ENCODE data around the gene ANKRD30A.
"Not testable (repeated sequence)": the region's sequence is repeated elsewhere in the genome, so short reads cannot be mapped to it uniquely, and the experiment has no call there.

ANKRD30A gene

GRCh38 chr10:37206132-37206531 lies 80.7 kb downstream of the ANKRD30A start:
- Histone ChIP-seq H3K27me3 (ENCODE audit: low read depth, low read length) (no peaks in the 10 kb centered on the region), H3K27ac (ENCODE audit: low read length) (no peak overlapping the region), H3K9me3 (ENCODE audit: control insufficient read depth in 1 of 2, low read length in 2 of 2) (no peaks in the 10 kb centered on the region), H3K4me1 (ENCODE audit: control insufficient read depth in 1 of 2, insufficient read depth in 2 of 2, low read length in 2 of 2) (no peaks in the 10 kb centered on the region), H3K4me3 (ENCODE audit: low read depth in 1 of 2, low read length in 2 of 2) (no peak overlapping the region), H3K36me3 (ENCODE audit: control insufficient read depth in 1 of 2, insufficient read depth in 2 of 2, low read length in 2 of 2) (no peaks in the 10 kb centered on the region)

DNA sequence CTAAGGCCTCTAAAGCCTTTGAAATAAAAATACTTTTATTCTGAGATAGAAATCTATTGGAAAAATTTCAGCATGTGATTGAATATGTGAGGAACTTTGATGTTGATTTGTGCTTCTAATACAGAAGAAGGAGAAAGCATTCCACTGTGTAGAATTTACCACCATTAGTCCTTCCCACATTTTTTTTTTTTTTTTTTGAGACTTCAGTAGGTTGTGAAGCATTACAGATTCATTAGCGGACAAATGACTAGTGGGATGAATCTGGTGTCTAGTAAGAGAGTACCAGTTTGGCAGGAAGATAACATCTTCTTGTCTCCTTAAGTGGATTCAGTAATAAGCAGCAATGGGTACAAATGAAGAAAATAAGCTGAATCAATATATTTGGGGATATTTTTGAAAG lies 95.5 kb downstream of the ANKRD30A start:
- Histone ChIP-seq H3K9me3 (ENCODE audit: control insufficient read depth in 1 of 2, low read length in 2 of 2) (no peaks in the 10 kb centered on the region), H3K27ac (ENCODE audit: low read length) (no peak overlapping the region), H3K36me3 (ENCODE audit: control insufficient read depth in 1 of 2, insufficient read depth in 2 of 2, low read length in 2 of 2) (no peaks in the 10 kb centered on the region), H3K4me3 (ENCODE audit: low read depth in 1 of 2, low read length in 2 of 2) (no peak overlapping the region), H3K27me3 (ENCODE audit: low read depth, low read length) (no peaks in the 10 kb centered on the region), H3K4me1 (ENCODE audit: control insufficient read depth in 1 of 2, insufficient read depth in 2 of 2, low read length in 2 of 2) (no peaks in the 10 kb centered on the region)

GRCh38 chr10:37222046-37222445 lies 96.6 kb downstream of the ANKRD30A start:
- Histone ChIP-seq H3K4me3 (ENCODE audit: low read depth in 1 of 2, low read length in 2 of 2) (no peak overlapping the region), H3K9me3 (ENCODE audit: control insufficient read depth in 1 of 2, low read length in 2 of 2) (no peaks in the 10 kb centered on the region), H3K4me1 (ENCODE audit: control insufficient read depth in 1 of 2, insufficient read depth in 2 of 2, low read length in 2 of 2) (no peaks in the 10 kb centered on the region), H3K27me3 (ENCODE audit: low read depth, low read length) (no peaks in the 10 kb centered on the region), H3K36me3 (ENCODE audit: control insufficient read depth in 1 of 2, insufficient read depth in 2 of 2, low read length in 2 of 2) (no peaks in the 10 kb centered on the region), H3K27ac (ENCODE audit: low read length) (no peak overlapping the region)

DNA sequence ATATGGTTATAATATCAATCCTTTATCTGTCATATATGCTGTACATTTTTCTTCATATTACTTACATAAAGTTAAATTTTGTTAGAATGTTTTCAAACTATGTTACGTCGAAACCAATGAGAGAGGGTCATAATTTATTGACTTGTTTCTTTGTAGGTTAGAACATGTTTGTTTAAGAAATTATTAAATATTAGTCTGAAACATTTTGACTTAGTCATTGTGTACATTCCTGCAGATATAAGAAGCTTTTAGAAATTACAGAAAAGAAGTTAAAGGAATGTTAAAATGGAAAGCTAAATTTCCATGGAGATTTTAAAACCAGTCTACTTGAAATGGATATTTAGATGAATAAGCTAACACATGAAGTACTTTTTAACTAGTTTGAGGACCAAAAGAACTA lies 99.8 kb downstream of the ANKRD30A start:
- no peak overlapping the region for H3K4me3 ChIP-seq (ENCODE audit: low read depth in 1 of 2, low read length in 2 of 2)

DNA sequence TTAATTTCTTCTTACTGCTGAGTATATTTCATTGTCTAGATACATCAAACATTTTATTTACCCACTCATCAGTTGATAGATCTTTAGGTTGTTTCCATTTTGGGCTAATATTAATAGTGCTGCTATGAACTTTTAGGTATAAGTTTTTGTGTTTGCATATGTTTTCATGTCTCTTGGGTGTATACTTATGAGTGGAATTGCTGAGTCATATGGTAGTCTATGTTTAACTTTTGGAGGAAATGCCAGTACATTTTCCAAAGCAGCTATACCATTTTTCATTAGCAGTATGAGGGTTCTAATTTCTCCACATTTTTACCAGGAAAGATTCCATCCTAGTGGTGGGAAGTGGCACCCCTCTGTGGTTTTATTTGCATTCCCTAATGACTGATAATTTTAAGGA lies 101.1 kb downstream of the ANKRD30A start:
- H3K27ac ChIP-seq (ENCODE audit: low read length) = no peak overlapping the region
- H3K27me3 ChIP-seq (ENCODE audit: low read depth, low read length) = no peaks in the 10 kb centered on the region
- no peaks in the 10 kb centered on the region for H3K4me1 ChIP-seq (ENCODE audit: control insufficient read depth in 1 of 2, insufficient read depth in 2 of 2, low read length in 2 of 2)
- H3K4me3 ChIP-seq (ENCODE audit: low read depth in 1 of 2, low read length in 2 of 2) = no peak overlapping the region
- H3K36me3 ChIP-seq (ENCODE audit: control insufficient read depth in 1 of 2, insufficient read depth in 2 of 2, low read length in 2 of 2) = no peaks in the 10 kb centered on the region
- no peaks in the 10 kb centered on the region for H3K9me3 ChIP-seq (ENCODE audit: control insufficient read depth in 1 of 2, low read length in 2 of 2)

More for the DNA sequence above, 99.8 kb downstream of the ANKRD30A start:
- Histone ChIP-seq H3K27me3 (ENCODE audit: low read depth, low read length) (no peaks in the 10 kb centered on the region), H3K4me1 (ENCODE audit: control insufficient read depth in 1 of 2, insufficient read depth in 2 of 2, low read length in 2 of 2) (no peaks in the 10 kb centered on the region), H3K9me3 (ENCODE audit: control insufficient read depth in 1 of 2, low read length in 2 of 2) (no peaks in the 10 kb centered on the region), H3K27ac (ENCODE audit: low read length) (no peak overlapping the region), H3K36me3 (ENCODE audit: control insufficient read depth in 1 of 2, insufficient read depth in 2 of 2, low read length in 2 of 2) (no peaks in the 10 kb centered on the region)

DNA sequence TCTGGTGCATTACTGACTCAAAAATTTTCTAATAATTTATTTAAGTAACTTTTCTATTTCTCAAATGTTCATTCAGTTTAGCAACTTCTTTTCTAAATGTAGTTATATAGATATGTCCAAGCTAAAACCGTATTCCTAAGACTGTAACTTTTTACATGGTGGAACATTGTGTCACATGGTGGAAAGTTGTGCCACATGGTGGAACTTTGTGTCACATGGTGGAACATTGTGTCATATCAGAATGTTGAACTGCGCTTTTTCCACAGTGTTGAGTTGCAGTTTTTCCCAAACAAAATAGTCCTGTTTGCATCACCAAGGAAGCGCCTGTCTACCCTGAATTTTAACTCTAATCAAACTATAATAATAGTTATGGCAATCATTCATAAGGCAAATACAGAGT lies 109.3 kb downstream of the ANKRD30A start:
- Histone ChIP-seq H3K27me3 (ENCODE audit: low read depth, low read length) (no peaks in the 10 kb centered on the region), H3K36me3 (ENCODE audit: control insufficient read depth in 1 of 2, insufficient read depth in 2 of 2, low read length in 2 of 2) (no peaks in the 10 kb centered on the region), H3K9me3 (ENCODE audit: control insufficient read depth in 1 of 2, low read length in 2 of 2) (no peaks in the 10 kb centered on the region), H3K27ac (ENCODE audit: low read length) (no peak overlapping the region), H3K4me1 (ENCODE audit: control insufficient read depth in 1 of 2, insufficient read depth in 2 of 2, low read length in 2 of 2) (no peaks in the 10 kb centered on the region), H3K4me3 (ENCODE audit: low read depth in 1 of 2, low read length in 2 of 2) (no peak overlapping the region)

DNA sequence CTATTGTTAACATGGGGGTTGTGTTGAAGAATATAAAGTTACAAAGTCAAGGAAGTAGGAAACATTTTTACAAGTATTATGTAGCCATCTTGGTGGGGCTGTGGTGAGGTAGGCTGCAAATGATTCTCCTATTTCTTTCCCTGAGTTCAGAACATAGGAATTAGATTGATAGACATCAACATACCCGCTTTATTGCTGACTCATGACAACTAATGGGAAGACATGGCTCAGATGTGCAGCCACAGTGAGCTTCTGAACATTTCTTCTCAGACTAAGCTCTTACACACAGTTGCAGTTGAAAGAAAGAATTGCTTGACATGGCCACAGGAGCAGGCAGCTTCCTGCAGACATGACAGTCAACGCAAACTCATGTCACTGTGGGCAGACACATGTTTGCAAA lies 110.7 kb downstream of the ANKRD30A start:
- no peak overlapping the region for H3K27ac ChIP-seq (ENCODE audit: low read length)
- H3K4me3 ChIP-seq (ENCODE audit: low read depth in 1 of 2, low read length in 2 of 2) = no peak overlapping the region
- no peaks in the 10 kb centered on the region for H3K9me3 ChIP-seq (ENCODE audit: control insufficient read depth in 1 of 2, low read length in 2 of 2)
- H3K27me3 ChIP-seq (ENCODE audit: low read depth, low read length) = no peaks in the 10 kb centered on the region
- H3K36me3 ChIP-seq (ENCODE audit: control insufficient read depth in 1 of 2, insufficient read depth in 2 of 2, low read length in 2 of 2) = no peaks in the 10 kb centered on the region
- H3K4me1 ChIP-seq (ENCODE audit: control insufficient read depth in 1 of 2, insufficient read depth in 2 of 2, low read length in 2 of 2) = no peaks in the 10 kb centered on the region

- no peaks in the 10 kb centered on the region for H3K9me3 ChIP-seq (ENCODE audit: control insufficient read depth in 1 of 2, low read length in 2 of 2)
- H3K27me3 ChIP-seq (ENCODE audit: low read depth, low read length) = no peaks in the 10 kb centered on the region
- no peaks in the 10 kb centered on the region for H3K36me3 ChIP-seq (ENCODE audit: control insufficient read depth in 1 of 2, insufficient read depth in 2 of 2, low read length in 2 of 2)
- H3K27ac ChIP-seq (ENCODE audit: low read length) = no peak overlapping the region
- no peaks in the 10 kb centered on the region for H3K4me1 ChIP-seq (ENCODE audit: control insufficient read depth in 1 of 2, insufficient read depth in 2 of 2, low read length in 2 of 2)
- no peak overlapping the region for H3K4me3 ChIP-seq (ENCODE audit: low read depth in 1 of 2, low read length in 2 of 2)
Observed at GRCh38 chr10:37240223-37240622, 114.8 kb downstream of the ANKRD30A start.

DNA sequence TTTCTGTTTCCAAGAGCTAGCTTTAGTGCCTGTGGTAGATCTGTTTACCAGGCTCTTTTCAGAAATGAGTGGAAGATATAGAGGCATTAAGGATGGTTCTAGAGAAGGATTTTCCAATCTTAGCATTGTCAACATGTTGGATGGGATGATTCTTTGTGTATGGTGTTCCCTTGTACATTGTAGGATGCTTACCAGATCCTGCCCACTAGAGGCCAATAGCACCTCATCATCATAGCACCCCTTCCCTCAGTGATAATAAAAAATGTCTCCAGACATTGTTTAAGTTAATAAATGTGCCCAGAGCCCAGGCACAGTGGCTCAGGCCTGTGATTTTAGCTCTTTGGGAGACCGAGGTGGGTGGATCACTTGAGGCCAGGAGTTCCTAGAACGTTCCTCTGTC lies 121.2 kb downstream of the ANKRD30A start:
- Histone ChIP-seq H3K27me3 (ENCODE audit: low read depth, low read length) (no peaks in the 10 kb centered on the region), H3K36me3 (ENCODE audit: control insufficient read depth in 1 of 2, insufficient read depth in 2 of 2, low read length in 2 of 2) (no peaks in the 10 kb centered on the region), H3K4me1 (ENCODE audit: control insufficient read depth in 1 of 2, insufficient read depth in 2 of 2, low read length in 2 of 2) (no peaks in the 10 kb centered on the region), H3K27ac (ENCODE audit: low read length) (no peak overlapping the region), H3K4me3 (ENCODE audit: low read depth in 1 of 2, low read length in 2 of 2) (no peak overlapping the region), H3K9me3 (ENCODE audit: control insufficient read depth in 1 of 2, low read length in 2 of 2) (no peaks in the 10 kb centered on the region)

GRCh38 chr10:37255837-37256236 lies 130.4 kb downstream of the ANKRD30A start:
- H3K4me3 ChIP-seq (ENCODE audit: low read depth in 1 of 2, low read length in 2 of 2); H3K27me3 ChIP-seq (ENCODE audit: low read depth, low read length); H3K9me3 ChIP-seq (ENCODE audit: control insufficient read depth in 1 of 2, low read length in 2 of 2); H3K36me3 ChIP-seq (ENCODE audit: control insufficient read depth in 1 of 2, insufficient read depth in 2 of 2, low read length in 2 of 2); H3K4me1 ChIP-seq (ENCODE audit: control insufficient read depth in 1 of 2, insufficient read depth in 2 of 2, low read length in 2 of 2); H3K27ac ChIP-seq (ENCODE audit: low read length): not testable (repeated sequence)

DNA sequence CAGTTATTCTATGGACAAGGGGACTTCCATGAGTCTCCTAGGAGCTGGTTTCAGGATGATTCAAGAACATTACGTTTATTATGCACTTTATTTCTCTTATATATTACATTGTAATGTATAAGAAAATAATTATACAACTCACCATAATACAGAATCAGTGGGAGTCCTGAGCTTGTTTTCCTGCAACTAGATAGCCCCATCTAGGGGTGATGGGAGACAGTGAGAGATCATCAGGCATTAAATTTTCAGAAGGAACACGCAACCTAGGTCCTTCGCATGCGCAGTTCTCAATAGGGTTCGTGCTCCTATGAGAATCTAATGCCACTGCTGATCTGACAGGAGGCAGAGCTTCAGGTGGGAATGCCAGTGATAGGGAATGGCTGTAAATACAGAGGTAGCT lies 137.9 kb downstream of the ANKRD30A start:
- Histone ChIP-seq H3K4me1 (ENCODE audit: control insufficient read depth in 1 of 2, insufficient read depth in 2 of 2, low read length in 2 of 2) (no peaks in the 10 kb centered on the region), H3K27me3 (ENCODE audit: low read depth, low read length) (no peaks in the 10 kb centered on the region), H3K36me3 (ENCODE audit: control insufficient read depth in 1 of 2, insufficient read depth in 2 of 2, low read length in 2 of 2) (no peaks in the 10 kb centered on the region), H3K9me3 (ENCODE audit: control insufficient read depth in 1 of 2, low read length in 2 of 2) (no peaks in the 10 kb centered on the region), H3K4me3 (ENCODE audit: low read depth in 1 of 2, low read length in 2 of 2) (no peak overlapping the region), H3K27ac (ENCODE audit: low read length) (no peak overlapping the region)

DNA sequence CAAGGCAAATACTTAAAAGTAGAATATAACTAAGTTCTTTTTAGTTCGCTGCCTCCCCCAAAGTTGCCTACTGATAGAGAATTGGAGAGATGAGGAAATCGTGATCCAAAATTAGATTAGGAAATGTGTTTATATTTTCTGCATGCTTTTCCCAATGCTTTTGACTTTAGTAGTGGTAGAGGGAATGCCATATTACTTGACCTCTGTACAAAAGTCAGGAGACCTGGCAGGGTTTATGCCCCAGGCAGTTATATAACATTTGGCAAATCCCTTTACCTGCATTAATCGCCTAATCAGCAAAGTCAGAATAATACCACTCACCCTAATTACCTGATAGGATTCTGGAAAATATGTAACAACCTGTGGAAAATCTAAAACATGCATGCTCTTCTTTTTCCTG lies 142.9 kb downstream of the ANKRD30A start:
- no peaks in the 10 kb centered on the region for H3K4me1 ChIP-seq (ENCODE audit: control insufficient read depth in 1 of 2, insufficient read depth in 2 of 2, low read length in 2 of 2)
- H3K27ac ChIP-seq (ENCODE audit: low read length) = no peak overlapping the region
- H3K27me3 ChIP-seq (ENCODE audit: low read depth, low read length) = no peaks in the 10 kb centered on the region
- H3K36me3 ChIP-seq (ENCODE audit: control insufficient read depth in 1 of 2, insufficient read depth in 2 of 2, low read length in 2 of 2) = no peaks in the 10 kb centered on the region
- no peak overlapping the region for H3K4me3 ChIP-seq (ENCODE audit: low read depth in 1 of 2, low read length in 2 of 2)
- H3K9me3 ChIP-seq (ENCODE audit: control insufficient read depth in 1 of 2, low read length in 2 of 2) = no peaks in the 10 kb centered on the region

All from muscle layer of duodenum (tissue), 2 donors.